SK-N-SH treated with all-trans-retinoic acid at 6 μM for 48 hours (cell line): ENCODE data around the gene PHF2.

Experiments
- ARNTL ChIP-seq: fragments of 450-650 bp; formaldehyde crosslinking; IDR thresholded peaks from 2 replicates; pipeline ENCODE4 v1.5.0; 2020; ENCODE audit warnings: low read depth, mild to moderate bottlenecking, moderate library complexity, borderline replicate concordance
- RARB ChIP-seq: fragments of 250-450 bp; sonication (Bioruptor Pico); IDR thresholded peaks from 2 replicates; pipeline ENCODE4 v1.8.0; 2021; ENCODE audit warnings: mild to moderate bottlenecking, moderate library complexity
- SNAI2 ChIP-seq: fragments of 250-450 bp; sonication (Bioruptor Pico); IDR thresholded peaks from 2 replicates; pipeline ENCODE4 v1.5.0; 2020; ENCODE audit warnings: mild to moderate bottlenecking, moderate library complexity
- TCF4 ChIP-seq: fragments of 250-450 bp; sonication (Bioruptor Pico); IDR thresholded peaks from 2 replicates; pipeline ENCODE4 v1.8.0; 2021; ENCODE audit warnings: mild to moderate bottlenecking, moderate library complexity, borderline replicate concordance
- ZFP30 ChIP-seq: fragments of 450-650 bp; formaldehyde crosslinking; IDR thresholded peaks from 2 replicates; pipeline ENCODE4 v1.5.0; 2022; ENCODE audit warnings: mild to moderate bottlenecking, moderate library complexity
- ZNF70 ChIP-seq: fragments of 450-650 bp; formaldehyde crosslinking; IDR thresholded peaks from 2 replicates; pipeline ENCODE4 v1.5.0; 2020; ENCODE audit warnings: mild to moderate bottlenecking, moderate library complexity
- TF ChIP-seq, protein P1 (sequence below): fragments of 250-450 bp; sonication (Bioruptor Pico); IDR thresholded peaks from 2 replicates; pipeline ENCODE4 v1.5.1; 2020; ENCODE audit warnings: low read depth, mild to moderate bottlenecking, moderate library complexity
- TF ChIP-seq, protein P2 (sequence below): fragments of 250-450 bp; sonication (Bioruptor Pico); IDR thresholded peaks from 2 replicates; pipeline ENCODE4 v1.8.0; 2020; ENCODE audit warnings: mild to moderate bottlenecking, moderate library complexity, borderline replicate concordance
- TF ChIP-seq, protein P3 (sequence below): fragments of 250-450 bp; sonication (Bioruptor Pico); IDR thresholded peaks from 2 replicates; pipeline ENCODE4 v1.5.0; 2020; ENCODE audit warnings: mild to moderate bottlenecking, moderate library complexity

DNA sequence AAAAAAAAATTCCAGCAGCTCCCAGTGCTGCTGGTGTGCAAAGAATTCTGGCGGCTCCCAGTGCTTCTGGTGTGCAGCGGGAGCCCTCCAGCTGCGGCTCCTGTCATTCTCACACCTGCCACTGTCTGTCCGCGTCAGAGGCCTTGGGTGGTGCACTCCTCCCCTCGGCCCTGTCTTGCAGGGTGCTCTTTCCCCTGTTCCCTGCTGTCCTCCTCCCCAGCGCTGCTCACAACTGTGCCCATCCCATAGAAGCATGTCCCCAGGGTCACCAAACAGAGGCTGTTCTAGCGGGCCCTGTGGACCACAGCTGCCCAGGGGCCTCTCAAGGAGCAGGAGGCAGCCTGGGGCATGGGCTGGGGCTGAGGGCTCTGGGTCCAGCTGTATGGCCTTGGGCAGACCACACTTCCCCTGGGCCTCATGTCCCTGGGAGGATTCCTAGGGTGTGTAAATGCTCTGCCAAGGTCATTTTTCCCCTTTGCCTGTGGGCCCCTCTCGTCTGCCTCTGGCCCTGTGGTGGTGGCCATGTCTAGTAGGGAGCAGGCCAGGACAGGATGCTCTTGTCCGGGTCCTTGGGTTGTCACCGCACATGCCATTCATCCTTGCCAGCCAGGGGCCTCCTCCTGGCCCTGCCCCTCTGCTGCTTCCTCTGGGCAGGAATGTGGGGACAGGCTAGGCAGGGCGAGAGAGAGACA lies 68.2 kb downstream of the PHF2 start:
- TF ChIP-seq ARNTL (CRISPR knock-in tag) (no peak), RARB (CRISPR knock-in tag) (no peak), SNAI2 (CRISPR knock-in tag) (no peak), ZFP30 (CRISPR knock-in tag) (no peak), ZNF70 (no peak), TCF4 (no peak)
- TF ChIP-seq, protein P1, sequence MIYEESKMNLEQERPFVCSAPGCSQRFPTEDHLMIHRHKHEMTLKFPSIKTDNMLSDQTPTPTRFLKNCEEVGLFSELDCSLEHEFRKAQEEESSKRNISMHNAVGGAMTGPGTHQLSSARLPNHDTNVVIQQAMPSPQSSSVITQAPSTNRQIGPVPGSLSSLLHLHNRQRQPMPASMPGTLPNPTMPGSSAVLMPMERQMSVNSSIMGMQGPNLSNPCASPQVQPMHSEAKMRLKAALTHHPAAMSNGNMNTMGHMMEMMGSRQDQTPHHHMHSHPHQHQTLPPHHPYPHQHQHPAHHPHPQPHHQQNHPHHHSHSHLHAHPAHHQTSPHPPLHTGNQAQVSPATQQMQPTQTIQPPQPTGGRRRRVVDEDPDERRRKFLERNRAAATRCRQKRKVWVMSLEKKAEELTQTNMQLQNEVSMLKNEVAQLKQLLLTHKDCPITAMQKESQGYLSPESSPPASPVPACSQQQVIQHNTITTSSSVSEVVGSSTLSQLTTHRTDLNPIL (CRISPR knock-in tag), result no peak
- TF ChIP-seq, protein P2, sequence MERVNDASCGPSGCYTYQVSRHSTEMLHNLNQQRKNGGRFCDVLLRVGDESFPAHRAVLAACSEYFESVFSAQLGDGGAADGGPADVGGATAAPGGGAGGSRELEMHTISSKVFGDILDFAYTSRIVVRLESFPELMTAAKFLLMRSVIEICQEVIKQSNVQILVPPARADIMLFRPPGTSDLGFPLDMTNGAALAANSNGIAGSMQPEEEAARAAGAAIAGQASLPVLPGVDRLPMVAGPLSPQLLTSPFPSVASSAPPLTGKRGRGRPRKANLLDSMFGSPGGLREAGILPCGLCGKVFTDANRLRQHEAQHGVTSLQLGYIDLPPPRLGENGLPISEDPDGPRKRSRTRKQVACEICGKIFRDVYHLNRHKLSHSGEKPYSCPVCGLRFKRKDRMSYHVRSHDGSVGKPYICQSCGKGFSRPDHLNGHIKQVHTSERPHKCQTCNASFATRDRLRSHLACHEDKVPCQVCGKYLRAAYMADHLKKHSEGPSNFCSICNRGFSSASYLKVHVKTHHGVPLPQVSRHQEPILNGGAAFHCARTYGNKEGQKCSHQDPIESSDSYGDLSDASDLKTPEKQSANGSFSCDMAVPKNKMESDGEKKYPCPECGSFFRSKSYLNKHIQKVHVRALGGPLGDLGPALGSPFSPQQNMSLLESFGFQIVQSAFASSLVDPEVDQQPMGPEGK (CRISPR knock-in tag), result no peak
- TF ChIP-seq, protein P3, sequence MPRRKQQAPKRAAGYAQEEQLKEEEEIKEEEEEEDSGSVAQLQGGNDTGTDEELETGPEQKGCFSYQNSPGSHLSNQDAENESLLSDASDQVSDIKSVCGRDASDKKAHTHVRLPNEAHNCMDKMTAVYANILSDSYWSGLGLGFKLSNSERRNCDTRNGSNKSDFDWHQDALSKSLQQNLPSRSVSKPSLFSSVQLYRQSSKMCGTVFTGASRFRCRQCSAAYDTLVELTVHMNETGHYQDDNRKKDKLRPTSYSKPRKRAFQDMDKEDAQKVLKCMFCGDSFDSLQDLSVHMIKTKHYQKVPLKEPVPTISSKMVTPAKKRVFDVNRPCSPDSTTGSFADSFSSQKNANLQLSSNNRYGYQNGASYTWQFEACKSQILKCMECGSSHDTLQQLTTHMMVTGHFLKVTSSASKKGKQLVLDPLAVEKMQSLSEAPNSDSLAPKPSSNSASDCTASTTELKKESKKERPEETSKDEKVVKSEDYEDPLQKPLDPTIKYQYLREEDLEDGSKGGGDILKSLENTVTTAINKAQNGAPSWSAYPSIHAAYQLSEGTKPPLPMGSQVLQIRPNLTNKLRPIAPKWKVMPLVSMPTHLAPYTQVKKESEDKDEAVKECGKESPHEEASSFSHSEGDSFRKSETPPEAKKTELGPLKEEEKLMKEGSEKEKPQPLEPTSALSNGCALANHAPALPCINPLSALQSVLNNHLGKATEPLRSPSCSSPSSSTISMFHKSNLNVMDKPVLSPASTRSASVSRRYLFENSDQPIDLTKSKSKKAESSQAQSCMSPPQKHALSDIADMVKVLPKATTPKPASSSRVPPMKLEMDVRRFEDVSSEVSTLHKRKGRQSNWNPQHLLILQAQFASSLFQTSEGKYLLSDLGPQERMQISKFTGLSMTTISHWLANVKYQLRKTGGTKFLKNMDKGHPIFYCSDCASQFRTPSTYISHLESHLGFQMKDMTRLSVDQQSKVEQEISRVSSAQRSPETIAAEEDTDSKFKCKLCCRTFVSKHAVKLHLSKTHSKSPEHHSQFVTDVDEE, result no peak
